HG03469 (cell line): ENCODE data around the gene IP6K1.

Experiments used
- ATAC-seq: cut with Tn5 transposase; IDR thresholded peaks from one replicate; pipeline ENCODE4 v1.9.1; 2021; ENCODE audit warnings: mild to moderate bottlenecking, moderate library complexity, moderate number of reproducible peaks; ENCODE audit not compliant: unreplicated experiment

Gene IP6K1

GRCh38 chr3:49725906-49726681 lies 60.2 kb downstream of the IP6K1 start:
- no peak for ATAC-seq

GRCh38 chr3:49724586-49724985 lies 61.8 kb downstream of the IP6K1 start:
- no peak for ATAC-seq

GRCh38 chr3:49723628-49724551 lies 62.5 kb downstream of the IP6K1 start, which contains the start of gene GMPPB:
TSS of gene GMPPB (minus strand) at chr3:49723951. CDS start at chr3:49723726, 225 bp downstream.
- peak; percentile 72 for ATAC-seq

- ATAC-seq, result no peak
Observed at GRCh38 chr3:49723296-49723627, 63.1 kb downstream of the IP6K1 start.

- no peak for ATAC-seq
Observed at GRCh38 chr3:49722896-49723295, 63.4 kb downstream of the IP6K1 start.

- no peak for ATAC-seq
Observed at GRCh38 chr3:49721896-49722781, 64.2 kb downstream of the IP6K1 start.

GRCh38 chr3:49721596-49721895 lies 64.8 kb downstream of the IP6K1 start:
- ATAC-seq, result no peak

GRCh38 chr3:49720855-49721595 lies 65.3 kb downstream of the IP6K1 start:
- ATAC-seq, result no peak

GRCh38 chr3:49719214-49719884 lies 67.0 kb downstream of the IP6K1 start, which contains the start of gene AMIGO3:
TSS of gene AMIGO3 (minus strand) at chr3:49719684. CDS start at chr3:49719465, 219 bp downstream.
- ATAC-seq, result no peak

- no peak for ATAC-seq
Observed at GRCh38 chr3:49718858-49719213, 67.5 kb downstream of the IP6K1 start.

GRCh38 chr3:49717959-49718857 lies 68.1 kb downstream of the IP6K1 start:
- ATAC-seq, result no peak

- ATAC-seq, result no peak
Observed at GRCh38 chr3:49717211-49717958, 69.0 kb downstream of the IP6K1 start.

- no peak for ATAC-seq
Observed at GRCh38 chr3:49716691-49717210, 69.6 kb downstream of the IP6K1 start.

- ATAC-seq, result no peak
Observed at GRCh38 chr3:49716169-49716568, 70.2 kb downstream of the IP6K1 start.

- ATAC-seq, result no peak
Observed at GRCh38 chr3:49715611-49716121, 70.7 kb downstream of the IP6K1 start.

- ATAC-seq, result no peak
Observed at GRCh38 chr3:49714728-49715550, 71.4 kb downstream of the IP6K1 start.
